GDM1 (cell line): ENCODE results near the gene SIRT5.

ENCODE experiments used
- DNase-seq: peaks from one replicate; lab custom pipeline; 2025; lab: John Stamatoyannopoulos, UW

SIRT5 gene

DNA sequence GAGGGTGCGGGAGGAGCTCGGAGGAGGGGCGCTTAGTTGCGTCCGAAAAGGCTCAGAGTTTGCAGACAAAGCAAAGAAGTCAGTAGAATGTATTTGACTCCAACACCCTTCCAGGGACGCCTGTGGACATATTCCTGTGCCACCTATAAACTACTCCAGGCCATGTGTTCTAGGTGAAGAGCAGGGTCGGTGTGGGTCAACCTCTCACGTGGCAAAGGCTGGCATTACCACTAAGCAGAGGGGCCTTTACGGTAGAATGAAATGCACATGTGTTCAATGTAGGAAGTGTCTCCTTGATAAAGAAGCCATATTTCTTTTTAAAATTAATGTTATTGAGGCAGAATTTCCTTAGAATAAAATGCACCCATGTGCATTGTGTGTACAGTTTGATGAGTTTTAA, 15.4 kb downstream of the SIRT5 start:
- DNase-seq: no peak

DNA sequence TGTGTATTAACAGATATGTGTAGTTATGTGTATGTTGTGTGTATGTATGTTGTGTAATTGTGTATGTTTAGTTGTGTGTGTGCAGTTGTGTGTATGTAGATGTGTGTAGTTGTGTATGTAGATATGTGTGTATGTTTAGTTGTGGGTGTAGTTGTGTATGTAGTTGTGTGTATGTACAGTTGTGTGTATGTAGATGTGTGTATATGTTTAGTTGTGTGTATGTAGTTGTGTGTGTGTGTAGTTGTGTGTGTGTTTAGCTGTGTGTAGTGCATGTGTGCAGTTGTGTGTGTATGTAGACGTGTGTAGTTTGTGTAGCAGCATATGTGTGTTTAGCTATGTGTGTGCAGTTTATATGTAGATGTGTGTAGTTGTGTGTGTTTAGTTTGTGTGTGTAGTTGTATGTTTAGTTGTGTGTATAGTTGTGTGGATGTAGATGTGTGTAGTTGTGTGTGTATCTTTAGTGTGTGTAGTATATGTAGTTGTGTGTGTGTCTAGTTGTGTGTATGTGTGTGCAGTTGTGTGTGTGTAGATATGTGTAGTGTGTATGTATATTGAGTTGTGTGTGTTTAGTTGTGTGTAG, 16.3 kb downstream of the SIRT5 start:
- DNase-seq: no peak

DNA sequence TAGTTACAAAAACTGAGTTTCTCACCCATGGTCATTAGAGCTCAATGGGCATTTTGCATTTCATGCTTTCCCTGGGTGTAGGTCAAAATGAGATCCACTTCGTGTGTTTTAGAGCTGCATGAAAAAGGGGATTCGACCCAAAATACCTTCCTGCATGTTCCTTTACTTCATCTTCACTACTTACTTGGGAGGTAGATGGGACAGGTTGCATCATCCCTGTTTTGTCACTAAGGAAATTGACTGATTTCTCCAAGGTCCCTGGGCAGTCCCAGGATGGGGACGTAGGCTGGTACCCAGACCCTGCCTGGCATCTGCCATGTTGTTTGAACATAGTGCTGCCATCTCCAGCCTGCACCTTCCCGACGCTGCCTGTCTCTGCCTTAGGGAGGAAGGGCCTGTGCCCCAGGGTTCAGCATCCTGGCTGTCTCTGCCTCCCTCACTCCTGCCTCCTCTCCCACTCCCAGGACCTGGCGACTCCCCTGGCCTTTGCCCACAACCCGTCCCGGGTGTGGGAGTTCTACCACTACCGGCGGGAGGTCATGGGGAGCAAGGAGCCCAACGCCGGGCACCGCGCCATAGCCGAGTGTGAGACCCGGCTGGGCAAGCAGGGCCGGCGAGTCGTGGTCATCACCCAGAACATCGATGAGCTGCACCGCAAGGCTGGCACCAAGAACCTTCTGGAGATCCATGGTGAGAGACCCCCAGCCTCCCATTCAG, 17.0 kb downstream of the SIRT5 start:
- no peak for DNase-seq

DNA sequence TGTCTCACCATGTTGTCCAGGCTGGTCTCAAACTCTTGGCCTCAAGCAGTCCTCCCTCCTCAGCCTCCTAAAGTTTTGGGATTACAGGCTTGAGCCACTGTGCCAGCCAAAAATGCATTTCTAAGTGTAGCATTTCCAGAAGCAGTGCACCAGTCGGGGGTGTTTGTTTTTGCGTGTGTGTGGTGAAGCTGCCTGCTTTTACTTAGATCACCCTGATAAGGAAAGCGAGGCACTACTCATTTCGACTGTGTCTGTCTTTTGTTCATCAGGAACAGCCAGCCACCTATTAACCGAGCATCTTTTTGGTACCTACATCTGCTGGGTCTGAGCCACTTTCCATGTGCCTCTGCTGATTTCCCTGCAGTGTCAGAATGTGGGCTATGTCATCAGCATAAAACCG, 18.7 kb downstream of the SIRT5 start:
- no peak for DNase-seq

DNA sequence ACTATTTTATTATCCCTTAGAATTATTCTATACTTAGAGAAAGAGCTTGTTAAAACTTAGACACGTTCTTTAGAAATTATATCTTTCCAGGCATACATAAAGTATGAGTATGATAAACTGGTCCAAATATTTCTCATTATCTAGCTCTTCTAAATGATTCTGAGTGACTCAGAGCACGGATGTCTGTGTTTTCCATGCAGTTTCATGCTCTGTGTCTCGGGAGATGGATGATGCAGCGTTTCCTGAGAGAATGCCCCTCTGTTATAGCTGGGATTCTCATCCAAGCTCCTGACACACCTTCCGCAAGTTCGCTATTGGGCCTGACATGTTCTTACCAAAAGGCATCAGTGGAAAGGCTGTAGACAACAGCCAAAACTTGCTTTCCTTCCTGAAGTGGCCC, 19.3 kb downstream of the SIRT5 start:
- no peak for DNase-seq

DNA sequence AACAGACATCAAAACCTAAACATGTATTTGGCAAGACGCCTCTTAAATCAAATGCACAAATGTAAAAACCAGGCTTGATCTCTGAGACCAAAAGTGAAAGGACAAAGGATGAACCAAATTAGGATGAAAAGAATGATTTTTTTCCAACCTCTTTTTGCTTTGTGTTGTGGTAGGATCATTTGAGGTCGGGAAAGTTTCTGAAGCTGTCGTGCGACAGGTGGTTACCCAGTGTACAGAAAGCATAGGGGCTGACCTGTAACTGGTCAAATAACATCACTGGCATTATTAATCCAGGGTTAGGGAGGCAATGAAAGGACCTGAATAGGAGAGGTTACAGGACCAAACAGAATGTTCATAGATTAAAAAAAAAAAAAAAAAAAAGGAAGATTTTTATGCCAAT, 22.7 kb downstream of the SIRT5 start:
- no peak for DNase-seq

DNA sequence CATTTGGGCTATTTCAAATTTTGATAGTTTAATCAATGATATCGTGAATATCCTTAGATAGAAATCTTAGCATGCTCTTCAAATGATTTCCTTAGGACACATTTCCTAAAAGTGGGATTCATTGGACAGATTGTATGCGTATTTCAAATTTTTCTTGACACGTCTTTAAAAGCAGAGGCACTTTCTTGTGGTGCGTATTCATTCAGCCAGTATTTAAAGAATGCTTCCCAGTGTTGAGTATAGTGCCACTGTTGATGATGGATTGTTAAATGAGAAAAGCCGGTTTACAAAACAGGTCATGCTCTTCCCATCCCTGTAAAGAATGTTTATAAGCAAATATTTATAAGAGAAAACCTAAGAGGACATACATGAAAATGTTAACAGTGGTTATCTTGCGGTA, 25.6 kb downstream of the SIRT5 start:
- DNase-seq: no peak

DNA sequence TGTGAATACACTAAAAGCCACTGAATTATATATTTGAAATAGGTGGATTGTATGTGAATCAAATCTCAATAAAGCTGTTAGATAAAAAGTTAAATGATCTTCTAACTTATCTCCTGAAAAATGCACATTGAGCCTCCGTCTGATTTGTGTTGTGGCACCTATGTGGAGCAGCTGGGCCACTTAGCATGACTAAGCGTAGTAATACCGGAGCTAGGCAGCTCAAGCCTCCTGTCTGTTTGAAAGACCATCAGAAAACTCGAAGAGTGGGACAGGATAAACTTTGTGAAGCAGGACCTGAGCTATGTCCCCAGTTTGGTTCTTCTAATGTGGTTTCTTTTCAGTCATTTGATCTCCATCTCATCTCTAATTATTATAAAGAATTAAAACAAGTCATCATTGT, 29.7 kb downstream of the SIRT5 start:
- DNase-seq: no peak

DNA sequence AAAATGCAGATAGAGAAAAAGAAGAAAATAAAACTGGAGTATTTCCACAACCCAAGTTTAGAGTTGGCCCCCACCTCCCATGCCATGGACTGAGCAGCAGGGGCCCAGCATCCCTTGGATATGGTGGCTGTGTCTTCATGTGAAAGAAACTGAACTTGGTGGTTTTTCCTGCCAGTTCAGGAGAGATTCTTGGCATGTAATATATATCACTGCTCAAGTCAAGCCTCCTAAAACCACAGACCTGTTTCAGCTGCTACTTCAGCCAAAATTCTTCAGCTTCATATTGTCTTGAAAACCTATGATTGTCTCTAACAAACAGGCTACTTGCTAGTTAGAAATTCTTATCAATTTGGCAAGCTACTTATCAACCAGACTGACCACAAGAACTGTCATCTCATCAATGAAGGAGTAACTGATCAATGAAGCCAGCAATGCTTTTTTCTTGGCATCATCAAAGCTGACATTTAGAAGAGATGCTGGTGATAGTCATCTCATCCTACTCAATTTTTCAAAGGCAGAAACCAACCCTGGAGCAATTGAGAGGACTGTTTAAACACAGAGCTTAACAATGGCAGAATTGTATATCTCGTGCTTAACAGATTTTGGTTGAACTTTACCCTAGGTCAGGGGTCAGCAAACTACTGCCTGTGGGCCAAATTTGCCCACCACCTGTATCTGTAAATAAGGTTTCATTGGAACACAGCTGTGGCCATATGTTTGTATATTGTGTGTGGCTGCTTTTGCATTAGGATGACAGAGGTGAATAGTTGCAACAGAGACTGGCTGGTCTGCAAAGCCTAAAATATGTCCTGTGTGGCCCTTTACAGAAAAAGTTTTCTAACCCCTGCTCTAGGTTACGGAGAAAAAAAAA, 30.4 kb downstream of the SIRT5 start:
- no peak for DNase-seq

DNA sequence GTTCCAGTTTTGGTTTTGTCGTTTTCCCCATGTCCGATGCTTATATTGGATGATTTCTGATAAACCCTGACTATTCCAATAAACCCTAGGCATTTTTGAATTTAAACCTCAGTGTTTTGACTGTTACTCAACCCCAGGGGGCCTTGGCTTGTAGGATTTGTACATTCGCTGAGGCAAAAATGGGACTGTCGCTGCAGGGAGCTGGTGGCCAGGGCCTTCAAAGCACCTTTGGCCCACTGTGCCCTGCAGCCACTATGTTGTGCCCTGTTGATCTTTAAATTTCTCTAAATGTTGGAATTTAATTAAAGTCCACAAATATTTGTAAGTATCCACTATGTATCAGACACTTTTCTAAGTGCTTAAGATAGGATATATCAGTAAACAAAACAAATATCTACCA, 31.2 kb downstream of the SIRT5 start:
- DNase-seq: no peak

DNA sequence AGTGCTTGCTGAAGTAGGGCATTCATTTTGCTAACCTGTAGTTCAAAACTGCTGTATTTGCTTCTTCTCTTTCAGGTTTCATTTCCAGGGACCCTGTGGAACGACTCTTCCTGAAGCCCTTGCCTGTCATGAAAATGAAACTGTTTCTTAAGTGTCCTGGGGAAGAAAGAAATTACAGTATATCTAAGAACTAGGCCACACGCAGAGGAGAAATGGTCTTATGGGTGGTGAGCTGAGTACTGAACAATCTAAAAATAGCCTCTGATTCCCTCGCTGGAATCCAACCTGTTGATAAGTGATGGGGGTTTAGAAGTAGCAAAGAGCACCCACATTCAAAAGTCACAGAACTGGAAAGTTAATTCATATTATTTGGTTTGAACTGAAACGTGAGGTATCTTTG, 37.3 kb downstream of the SIRT5 start:
- no peak for DNase-seq

DNA sequence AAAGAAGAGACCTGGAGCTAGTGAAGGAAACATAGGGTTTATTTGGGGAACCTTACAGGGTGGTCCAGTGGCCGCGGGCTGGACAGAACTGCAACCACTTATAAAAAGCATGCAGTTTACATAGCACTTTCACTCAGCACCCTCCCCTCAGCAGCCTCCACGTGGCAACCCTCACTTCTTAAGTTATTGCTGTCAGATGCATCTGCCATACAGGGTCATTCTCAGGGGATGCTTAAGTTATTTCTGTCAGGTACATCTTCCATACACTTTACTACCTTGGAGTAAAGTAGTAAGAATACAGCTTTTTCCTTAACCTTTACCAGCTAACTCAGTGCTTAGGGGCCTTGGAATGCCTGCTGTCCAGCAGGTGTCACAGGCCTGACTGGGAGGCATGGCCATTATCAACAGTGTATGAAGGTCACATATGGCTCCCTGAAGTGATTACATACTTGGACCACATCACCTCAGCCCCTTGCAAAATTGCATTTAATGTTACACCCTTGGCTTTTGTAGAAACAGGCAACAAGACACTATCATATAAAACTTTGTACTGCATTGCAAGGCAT, 38.7 kb downstream of the SIRT5 start:
- DNase-seq: no peak

DNA sequence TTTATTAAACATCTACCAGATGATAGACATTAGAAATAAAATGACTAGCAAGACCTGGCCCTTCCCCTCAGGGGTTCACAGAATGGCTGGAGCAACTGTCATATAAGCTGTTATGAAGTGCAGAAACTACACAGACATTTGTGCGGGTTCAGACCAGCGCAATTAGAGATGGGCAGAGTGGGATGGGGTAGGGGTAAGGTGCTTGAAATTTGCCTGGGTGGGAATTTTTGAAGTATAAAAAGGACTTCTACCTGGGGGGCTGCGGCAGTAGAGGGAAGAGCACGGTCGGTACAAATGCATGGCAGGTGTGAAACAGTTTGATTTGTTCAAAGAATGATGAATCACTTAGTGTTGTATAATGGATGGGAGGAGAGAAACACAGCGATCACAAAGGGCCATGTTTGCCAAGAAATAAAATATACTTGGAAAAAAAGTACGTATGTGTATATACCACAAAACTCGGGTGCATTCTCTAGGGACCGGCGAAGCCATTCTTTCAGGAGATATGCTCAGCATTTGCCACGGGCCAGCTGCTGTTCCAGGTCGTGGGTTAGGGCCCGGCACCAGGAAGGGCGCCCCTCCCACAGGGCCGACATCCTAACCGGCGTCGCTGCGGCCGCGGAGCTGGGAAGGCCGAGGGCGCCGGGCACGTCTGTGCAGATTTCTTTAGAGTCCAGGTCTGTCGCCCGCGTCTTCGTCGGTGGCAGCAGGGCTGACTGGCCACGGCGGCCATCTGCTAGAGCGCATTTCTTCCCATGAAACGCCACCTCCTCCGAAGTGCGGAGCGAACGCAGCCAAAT, 39.9 kb downstream of the SIRT5 start:
- no peak for DNase-seq

DNA sequence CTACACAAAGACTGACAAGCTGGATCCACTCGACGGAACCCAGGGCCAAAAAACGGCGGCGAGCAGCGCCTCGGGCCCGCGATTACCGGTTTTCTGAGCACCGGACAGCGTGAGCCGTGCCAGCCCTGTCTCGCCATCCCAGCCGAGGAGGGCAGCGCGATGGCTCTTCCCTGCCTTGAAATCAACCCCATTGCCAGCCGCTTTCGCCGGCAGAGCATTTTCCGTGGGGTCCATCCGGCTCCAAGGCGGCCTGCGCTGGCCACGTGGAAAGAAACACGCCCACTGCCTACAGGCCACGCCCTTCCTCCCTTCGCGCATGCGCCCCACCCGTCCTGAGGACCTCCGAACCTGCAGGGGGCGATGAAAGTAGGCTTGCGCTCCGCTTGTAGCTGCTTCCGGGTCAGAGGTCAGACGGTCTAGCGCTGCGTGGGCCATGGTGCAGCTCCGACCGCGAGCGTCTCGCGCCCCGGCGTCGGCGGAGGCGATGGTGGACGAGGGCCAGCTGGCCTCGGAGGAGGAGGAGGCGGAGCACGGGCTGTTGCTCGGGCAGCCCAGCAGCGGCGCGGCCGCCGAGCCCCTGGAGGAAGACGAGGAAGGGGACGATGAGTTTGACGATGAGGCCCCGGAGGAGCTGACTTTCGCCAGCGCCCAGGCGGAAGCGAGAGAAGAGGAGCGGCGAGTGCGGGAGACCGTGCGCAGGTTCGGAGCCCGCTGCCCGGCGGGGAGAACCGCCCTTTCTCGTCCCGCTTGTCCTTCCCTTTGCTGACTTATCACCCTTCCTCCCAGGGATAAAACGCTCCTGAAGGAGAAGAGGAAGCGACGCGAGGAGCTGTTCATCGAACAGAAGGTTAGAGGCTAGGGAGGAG, 40.8 kb downstream of the SIRT5 start, which contains the start of gene NOL7:
NOL7 (plus strand) TSS at position 410 of the 866 bp plus-strand sequence; CDS start at position 434, 24 bp downstream.
- DNase-seq: peak; percentile 97

DNA sequence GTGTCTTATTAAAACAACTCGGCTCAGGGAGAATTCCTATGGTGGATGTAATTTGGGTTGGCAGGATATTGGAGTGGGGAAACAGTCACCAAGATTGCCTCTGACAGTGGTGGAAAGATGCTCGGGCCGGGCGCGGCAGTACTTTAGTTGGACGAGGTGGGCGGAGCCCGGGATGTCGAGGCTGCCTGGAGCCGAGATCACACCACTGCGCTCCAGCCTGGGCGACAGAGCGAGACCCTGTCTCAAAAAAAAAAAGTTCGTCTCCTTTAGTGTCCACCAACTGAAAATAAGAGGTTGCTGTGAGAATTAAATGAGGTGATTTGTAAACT, 41.4 kb downstream of the SIRT5 start:
- DNase-seq: no peak

DNA sequence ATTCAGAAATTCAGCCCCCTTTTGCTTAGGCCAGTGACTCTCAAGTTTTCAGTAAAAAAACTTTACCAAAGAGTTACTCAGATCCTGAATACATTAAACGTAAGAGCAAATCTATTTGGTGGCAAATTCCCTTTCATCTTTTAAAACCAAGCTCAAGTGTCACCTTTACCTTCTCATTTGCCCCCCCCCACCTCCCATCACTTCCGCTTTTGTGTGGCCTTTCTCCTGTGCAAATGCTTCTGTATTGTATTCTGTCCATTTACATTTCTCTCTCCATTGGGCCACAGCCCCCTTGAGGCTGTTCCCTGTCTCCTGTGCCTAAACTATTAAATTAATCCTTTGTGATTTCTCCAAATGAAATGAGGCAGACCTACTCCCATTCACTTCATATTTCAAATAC, 42.7 kb downstream of the SIRT5 start:
- no peak for DNase-seq

DNA sequence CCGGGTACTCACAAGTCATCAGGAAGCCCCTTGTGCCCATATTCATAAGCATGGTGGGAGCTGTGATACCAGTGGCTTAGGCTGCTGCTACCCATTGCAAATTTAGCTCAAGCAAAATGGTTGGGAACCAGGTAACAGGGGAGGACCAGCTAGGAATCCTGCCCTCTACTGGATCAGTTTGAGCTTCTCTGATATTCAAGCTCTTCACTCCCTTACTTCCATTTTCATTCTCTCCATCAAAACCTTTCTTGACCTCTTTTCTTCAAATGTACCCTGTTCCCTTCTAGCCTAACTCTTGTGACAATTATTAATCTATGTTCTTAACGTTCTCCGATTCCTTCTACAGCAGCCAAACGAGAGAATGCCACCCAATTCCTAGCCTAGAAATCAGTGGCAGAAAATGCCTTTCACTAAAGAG, 50.5 kb downstream of the SIRT5 start:
- DNase-seq: peak; percentile 11

DNA sequence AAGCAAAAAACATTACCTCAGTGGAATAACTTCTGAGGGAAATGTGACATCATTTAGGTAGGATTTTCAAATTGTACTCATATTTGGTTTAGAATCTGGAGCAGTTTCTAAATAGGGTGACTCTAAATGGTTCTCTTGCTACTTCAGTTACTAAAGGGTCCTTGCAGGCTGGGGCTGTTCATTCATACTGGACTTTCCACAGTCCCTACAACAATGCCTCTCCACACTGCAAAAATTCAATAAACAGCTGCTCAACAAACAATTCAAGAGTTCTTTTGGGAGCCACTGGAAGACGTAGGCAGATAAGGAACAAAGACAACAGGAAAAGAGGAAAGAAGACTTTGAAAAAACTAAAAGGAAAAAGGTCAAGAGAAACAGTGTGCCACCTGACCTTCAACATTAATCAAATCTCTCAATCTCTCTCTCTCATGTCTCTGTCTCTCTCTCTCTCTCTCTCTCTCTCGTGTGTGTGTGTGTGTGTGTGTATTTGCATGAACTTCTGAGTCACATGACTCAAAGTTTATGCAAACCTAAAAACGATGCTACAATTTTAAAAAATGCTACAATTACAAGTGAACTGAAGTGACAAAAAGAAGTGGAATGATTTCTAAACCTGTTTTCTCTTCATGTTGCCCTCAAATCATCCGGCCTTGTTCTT, 55.2 kb downstream of the SIRT5 start:
- no peak for DNase-seq

DNA sequence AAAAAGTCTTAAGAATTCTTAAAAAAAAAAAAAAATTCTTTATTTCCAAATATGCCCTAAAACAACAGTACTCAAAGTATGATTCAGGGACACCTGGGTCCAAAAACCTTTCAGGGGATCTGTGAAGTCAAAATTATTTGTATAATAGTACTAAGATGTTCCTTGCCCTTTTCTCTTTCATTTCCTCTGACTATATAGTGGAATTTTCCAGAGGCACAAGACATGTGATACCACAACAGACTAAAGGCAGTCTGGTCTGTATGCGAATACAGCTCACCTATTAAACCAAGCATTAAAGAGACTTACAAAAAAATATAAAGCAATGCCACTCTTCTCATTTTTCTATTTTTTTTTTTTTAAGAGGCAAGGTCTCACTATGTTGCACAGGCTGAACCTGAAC, 56.1 kb downstream of the SIRT5 start:
- no peak for DNase-seq

DNA sequence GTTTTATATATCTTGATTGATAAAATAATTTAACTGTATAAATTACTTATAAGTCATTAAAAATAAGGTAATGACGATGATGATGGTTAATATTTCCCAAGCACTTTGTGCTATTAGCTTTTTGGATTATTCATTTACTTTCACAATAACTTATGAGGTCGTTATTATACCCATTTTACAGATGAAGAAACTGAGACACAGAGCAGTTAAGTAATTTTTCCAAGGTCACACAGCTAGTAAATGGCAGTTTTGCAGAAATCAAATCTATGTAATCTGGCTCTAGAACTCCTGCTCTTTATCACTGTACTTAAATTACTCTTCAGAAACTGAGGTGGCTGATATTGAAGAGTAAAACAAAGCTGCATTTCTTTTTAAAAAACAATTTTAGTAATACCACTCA, 58.9 kb downstream of the SIRT5 start:
- no peak for DNase-seq
